Colonic mucosa (tissue), 4 donors: ENCODE measurements around the gene EIF2S3B. TPM values are rescaled to one million over a fixed set of nuclear protein-coding genes. Genes with fewer than 3 reads are reported as not detected.

ENCODE experiments used
- DNase-seq: peaks from one replicate; pipeline ENCODE4 v3.0.0-alpha.2; 2020
- H3K27ac ChIP-seq: fragments of 200-600 bp; one replicate; pipeline ENCODE4 v1.8.0; 2021
- H3K27me3 ChIP-seq: fragments of 200-600 bp; one replicate; pipeline ENCODE4 v1.8.0; 2021
- H3K36me3 ChIP-seq: fragments of 200-600 bp; one replicate; pipeline ENCODE4 v1.8.0; 2021
- H3K4me1 ChIP-seq: fragments of 200-600 bp; one replicate; pipeline ENCODE4 v1.8.0; 2021; ENCODE audit warnings: mild to moderate bottlenecking
- H3K4me3 ChIP-seq: fragments of 200-600 bp; one replicate; pipeline ENCODE4 v1.8.0; 2021
- H3K9ac ChIP-seq, 2 donors: one replicate each; pipeline ENCODE4 v1.7.0; 2013; ENCODE audit warnings: control low read depth in 2 of 2, low read depth in 2 of 2, low read length in 2 of 2
- H3K9me3 ChIP-seq: fragments of 200-600 bp; one replicate; pipeline ENCODE4 v1.8.0; 2021
- intact Hi-C: fragments of 100-400 bp; cut with DNase I; formaldehyde crosslinking; loops from one replicate; pipeline ENCODE4 v1.14.1; 2022
- total RNA-seq, 2 donors: library from RNA; stranded (reverse); fragmentation: NEBNext Ultra II Directional in 1 of 2; extraction: Animal tissue kit (Norgen Biotek cat#: 25700) in 1 of 2; gene quantifications; one replicate each; pipeline ENCODE4 v1.2.1, GENCODE V29; 2021
- TF ChIP-seq, protein P1 (sequence below): fragments of 200-600 bp; IDR thresholded peaks from one replicate; pipeline ENCODE4 v1.8.0; 2022; ENCODE audit warnings: antibody characterized with exemption, mild to moderate bottlenecking
- donor health status: healthy.
- donor health status: DM: no; HTN: no; CAD: no.
- donor health status: DM: no; HTN: no; CAD: no.

The EIF2S3B gene
- total RNA-seq, 2 donors from 2014 or later, result 0.77 to 2.7 TPM

DNA sequence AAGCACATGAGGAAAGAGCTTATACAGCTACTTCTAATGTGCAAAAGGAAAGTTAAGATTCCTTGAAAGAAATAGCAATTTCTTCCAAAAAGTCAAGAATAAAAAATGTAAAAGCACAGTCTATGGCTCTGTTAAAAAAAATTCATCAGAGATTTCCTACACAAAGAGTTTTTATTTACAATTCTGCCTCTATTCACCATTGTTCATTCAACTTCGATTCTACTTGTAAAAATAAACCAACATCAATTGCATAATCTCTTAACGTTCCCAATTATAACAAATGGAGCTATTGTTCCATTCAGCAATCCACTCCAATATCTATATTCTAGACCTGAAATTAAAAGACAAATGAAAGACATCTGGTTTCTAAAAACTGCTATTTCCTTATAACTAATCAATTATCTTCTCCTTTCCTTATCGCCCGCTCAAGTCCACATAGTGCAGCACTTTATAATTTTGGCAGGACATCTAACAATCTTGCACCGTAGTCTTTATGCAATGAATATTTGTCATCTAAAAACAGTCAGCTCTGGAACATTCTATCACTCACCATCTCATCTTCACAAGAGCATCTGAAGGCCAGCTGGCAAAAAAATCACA is 6.2 kb downstream of the EIF2S3B start:
- Histone ChIP-seq H3K4me3 (no peak overlapping the region), H3K9ac (no peak overlapping the region), H3K27ac (no peak overlapping the region), H3K36me3 (no peaks in the 10 kb centered on the region), H3K9me3 (no peaks in the 10 kb centered on the region), H3K4me1 (no peaks in the 10 kb centered on the region), H3K27me3 (no peaks in the 10 kb centered on the region)
- TF ChIP-seq, protein P1, sequence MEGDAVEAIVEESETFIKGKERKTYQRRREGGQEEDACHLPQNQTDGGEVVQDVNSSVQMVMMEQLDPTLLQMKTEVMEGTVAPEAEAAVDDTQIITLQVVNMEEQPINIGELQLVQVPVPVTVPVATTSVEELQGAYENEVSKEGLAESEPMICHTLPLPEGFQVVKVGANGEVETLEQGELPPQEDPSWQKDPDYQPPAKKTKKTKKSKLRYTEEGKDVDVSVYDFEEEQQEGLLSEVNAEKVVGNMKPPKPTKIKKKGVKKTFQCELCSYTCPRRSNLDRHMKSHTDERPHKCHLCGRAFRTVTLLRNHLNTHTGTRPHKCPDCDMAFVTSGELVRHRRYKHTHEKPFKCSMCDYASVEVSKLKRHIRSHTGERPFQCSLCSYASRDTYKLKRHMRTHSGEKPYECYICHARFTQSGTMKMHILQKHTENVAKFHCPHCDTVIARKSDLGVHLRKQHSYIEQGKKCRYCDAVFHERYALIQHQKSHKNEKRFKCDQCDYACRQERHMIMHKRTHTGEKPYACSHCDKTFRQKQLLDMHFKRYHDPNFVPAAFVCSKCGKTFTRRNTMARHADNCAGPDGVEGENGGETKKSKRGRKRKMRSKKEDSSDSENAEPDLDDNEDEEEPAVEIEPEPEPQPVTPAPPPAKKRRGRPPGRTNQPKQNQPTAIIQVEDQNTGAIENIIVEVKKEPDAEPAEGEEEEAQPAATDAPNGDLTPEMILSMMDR, result no peak
- no peak for DNase-seq
- intact Hi-C loops, result no loop called here

DNA sequence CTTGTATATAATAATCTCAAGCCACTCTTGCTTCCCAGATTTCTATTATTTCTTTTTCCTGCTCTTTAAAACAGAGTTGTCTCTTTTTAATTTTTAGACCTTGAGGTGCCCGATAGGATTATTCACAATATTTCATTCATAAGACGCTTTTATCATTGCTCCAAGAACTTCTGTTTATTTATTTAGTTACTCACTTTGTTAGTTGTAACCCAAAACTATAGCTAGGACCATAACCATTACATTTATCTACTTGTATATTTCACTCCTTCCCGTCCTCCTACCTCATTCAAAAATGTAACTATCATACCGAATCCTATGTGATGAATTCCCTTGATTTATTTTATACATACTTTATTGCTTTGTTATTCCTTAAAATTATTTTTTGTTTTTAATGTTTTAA is 7.1 kb downstream of the EIF2S3B start:
- no peaks in the 10 kb centered on the region for H3K36me3 ChIP-seq
- no peak for DNase-seq
- no peak overlapping the region for H3K27ac ChIP-seq
- no peaks in the 10 kb centered on the region for H3K4me1 ChIP-seq
- no peaks in the 10 kb centered on the region for H3K9me3 ChIP-seq
- no peak overlapping the region for H3K9ac ChIP-seq
- TF ChIP-seq, protein P1, result no peak
- H3K4me3 ChIP-seq, result no peak overlapping the region
- H3K27me3 ChIP-seq, result no peaks in the 10 kb centered on the region
- intact Hi-C loops, result no loop called here

DNA sequence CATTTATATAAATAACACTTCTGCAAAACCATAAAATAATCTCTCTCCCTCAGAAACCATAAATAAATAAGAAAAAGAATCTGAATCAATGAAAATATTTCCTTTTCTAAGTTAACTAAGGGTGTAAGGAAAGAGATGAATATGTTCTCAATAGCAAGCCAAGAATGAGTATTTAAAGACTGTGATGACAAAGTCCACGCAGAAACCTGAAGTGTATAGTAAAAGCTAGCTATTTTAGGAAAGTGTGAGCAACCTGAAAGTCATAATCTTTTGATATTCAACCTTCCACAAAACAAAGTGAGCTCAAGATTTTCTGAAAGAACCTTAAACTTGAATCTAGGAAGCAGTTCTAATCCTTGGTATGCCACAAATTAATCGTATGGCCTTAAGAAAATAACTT is 15.9 kb downstream of the EIF2S3B start:
- no peaks in the 10 kb centered on the region for H3K4me1 ChIP-seq
- intact Hi-C loops, result no loop called here
- TF ChIP-seq, protein P1, result no peak
- H3K4me3 ChIP-seq, result no peak overlapping the region
- DNase-seq, result no peak
- no peaks in the 10 kb centered on the region for H3K27me3 ChIP-seq
- H3K9me3 ChIP-seq, result no peaks in the 10 kb centered on the region
- H3K36me3 ChIP-seq, result no peaks in the 10 kb centered on the region
- no peak overlapping the region for H3K9ac ChIP-seq
- H3K27ac ChIP-seq, result no peak overlapping the region

DNA sequence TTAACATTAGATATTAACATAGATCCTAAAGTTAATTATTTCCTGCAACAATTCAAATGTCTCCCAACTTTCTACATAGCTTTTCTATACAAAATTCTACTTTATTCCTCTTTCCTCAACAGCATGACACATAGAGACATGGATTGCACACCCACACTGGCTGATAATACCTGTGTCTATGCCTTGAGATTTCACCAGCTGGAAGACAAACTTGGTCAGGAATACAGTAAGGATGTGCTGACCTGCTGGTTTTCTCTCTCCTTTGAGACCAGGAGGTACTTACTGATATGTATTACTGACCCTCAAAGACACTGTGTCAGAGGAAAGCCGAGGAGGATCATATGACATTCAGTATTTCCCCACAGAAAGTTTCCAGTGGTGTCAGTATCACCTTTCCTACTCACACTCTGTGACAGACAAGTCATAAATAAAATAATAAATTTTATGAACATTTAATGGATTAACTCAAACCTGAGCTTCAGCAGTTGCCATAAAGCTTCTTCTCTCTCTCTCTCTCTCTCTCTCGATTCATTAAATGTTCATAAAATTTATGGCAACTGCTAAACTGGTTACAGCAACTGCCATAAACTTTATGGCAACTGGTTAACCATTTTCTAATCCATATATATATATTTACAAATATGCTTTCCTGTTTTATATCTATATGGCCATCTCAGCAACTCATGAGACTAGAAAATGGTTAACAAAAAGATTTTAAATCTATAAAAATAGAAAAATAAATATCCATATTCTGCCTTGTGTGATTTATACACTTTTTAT is 22.7 kb downstream of the EIF2S3B start:
- H3K27me3 ChIP-seq, result no peaks in the 10 kb centered on the region
- H3K36me3 ChIP-seq, result no peaks in the 10 kb centered on the region
- H3K9me3 ChIP-seq, result no peaks in the 10 kb centered on the region
- no peak overlapping the region for H3K4me3 ChIP-seq
- intact Hi-C loops, result no loop called here
- no peak overlapping the region for H3K9ac ChIP-seq
- no peaks in the 10 kb centered on the region for H3K4me1 ChIP-seq
- DNase-seq, result no peak
- TF ChIP-seq, protein P1, result no peak
- peak overlapping the region; percentile 66 for H3K27ac ChIP-seq

DNA sequence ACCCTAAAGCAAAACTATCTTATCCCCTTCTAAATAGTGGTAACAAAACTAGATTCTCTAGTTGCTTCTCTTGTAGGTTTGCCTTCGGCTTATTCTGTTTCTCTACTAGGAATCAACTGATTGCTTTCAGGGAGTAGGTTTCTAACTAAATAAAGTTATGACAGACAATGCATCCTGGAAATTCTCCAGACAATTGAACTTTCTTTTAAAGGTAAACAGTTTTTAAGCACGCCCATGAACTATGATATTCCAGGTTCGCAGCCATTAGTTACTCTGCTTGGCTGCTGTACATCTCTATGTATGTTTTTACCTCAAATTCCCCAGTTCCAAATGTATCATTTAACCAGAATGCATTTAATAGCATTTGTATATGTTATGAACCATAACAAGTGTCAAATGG is 23.9 kb downstream of the EIF2S3B start:
- no peak overlapping the region for H3K4me3 ChIP-seq
- H3K27ac ChIP-seq, result peak overlapping the region; percentile 48
- DNase-seq, result no peak
- intact Hi-C loops, result no loop called here
- H3K9me3 ChIP-seq, result no peaks in the 10 kb centered on the region
- TF ChIP-seq, protein P1, result no peak
- H3K4me1 ChIP-seq, result no peaks in the 10 kb centered on the region
- H3K9ac ChIP-seq, result peak overlapping the region in 1 of 2 donors; percentile 40
- no peaks in the 10 kb centered on the region for H3K36me3 ChIP-seq
- H3K27me3 ChIP-seq, result no peaks in the 10 kb centered on the region
